NCI-H1092 (cell line): ENCODE data around the gene TMIGD1.
"Not testable (repeated sequence)": the region's sequence is repeated elsewhere in the genome, so short reads cannot be mapped to it uniquely, and the experiment has no call there.

Experiments used
- DNase-seq: peaks from one replicate; lab custom pipeline; 2025; lab: John Stamatoyannopoulos, UW

The TMIGD1 gene

DNA sequence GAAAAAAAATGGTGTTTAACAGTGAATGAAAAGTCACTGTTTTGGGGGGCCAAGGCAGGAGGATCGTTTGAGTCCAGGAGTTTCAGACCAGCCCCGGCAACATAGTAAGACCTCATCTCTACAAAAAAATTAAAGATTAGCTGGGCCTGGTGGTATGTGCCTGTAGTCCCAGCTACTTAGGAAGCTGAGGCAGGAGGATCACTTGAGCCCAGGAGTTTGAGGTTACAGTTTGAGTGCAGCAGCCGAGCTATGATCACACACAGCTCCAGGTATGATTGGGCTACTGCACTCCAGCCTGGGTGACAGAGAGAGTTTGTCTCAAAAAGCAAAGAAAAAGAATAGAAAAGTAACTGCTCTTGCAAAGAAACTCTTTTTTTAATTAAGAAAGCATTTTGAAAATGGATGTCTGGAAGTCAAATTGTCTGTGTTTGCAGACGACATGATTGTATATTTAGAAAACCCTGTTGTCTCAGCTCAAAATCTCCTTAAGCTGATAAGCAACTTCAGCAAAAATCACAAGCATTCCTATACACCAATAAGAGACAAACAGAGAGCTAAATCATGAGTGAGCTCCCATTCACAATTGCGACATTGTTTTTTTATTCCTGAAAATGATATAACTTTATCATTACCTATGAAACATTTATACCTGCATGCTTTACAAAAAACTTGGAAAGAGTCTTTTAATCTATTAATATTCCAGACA is 24.4 kb upstream of the TMIGD1 start:
- no peak for DNase-seq

DNA sequence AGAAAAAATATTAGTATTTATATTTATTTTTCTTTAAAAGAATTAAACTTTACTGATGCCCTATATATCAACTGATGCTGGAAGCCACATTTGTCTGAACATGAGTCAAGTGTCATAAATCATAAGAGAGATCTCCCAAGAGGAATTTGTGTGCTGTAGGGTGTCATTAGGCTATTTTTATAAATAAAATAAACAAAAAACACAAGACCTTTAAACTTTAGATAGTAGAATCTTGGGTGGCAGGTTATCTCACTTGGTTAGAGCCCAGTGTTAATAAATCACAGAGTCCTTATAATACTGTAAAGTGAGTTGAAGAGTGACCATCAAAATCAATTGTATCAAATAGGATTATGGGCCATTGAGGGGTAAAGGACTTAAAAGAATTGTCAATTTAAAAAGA is 23.6 kb upstream of the TMIGD1 start:
- no peak for DNase-seq

DNA sequence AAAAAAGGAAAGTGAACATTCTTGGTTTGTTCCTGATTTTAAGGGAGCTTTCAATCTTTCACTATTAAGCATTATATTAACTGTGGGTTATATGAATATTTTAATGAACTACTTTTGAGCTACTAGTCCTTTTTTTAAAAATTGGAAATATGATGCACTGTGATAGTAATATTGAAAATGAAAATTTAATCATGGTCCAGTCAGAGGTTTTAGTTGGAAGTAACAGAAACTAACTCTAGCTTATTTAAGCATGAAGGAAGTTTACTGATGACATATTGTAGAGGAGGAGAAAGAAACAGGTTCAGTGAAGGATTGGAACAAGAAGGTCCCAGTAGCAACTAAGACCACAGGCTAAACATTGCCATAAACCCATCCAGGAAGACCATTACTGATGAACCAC is 20.8 kb upstream of the TMIGD1 start:
- DNase-seq: no peak

DNA sequence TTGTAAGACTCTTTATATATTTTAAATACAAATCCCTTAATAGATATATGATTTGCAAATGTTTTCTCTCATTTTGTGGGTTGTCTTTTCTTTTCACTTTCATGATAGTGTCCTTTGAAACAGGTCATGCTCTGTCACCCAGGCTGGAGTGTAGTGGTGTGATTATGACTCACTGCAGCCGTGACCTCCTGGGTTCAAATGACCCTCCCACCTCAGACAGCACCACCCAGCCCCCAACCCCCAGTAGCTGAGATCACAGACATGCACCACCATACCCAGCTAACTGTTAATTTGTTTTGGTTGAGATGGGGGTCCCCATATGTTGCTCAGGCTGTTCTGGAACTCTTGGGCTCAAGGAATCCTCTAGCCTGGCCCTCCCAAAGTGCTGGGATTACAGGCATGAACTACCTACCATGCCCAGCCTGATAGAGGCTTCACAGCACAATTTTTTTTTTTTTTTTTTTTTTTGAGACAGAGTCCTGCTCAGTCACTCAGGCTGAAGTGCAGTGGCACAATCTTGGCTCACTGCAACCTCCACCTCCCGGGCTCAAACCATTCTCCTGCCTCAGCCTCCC is 18.5 kb upstream of the TMIGD1 start:
- no peak for DNase-seq

DNA sequence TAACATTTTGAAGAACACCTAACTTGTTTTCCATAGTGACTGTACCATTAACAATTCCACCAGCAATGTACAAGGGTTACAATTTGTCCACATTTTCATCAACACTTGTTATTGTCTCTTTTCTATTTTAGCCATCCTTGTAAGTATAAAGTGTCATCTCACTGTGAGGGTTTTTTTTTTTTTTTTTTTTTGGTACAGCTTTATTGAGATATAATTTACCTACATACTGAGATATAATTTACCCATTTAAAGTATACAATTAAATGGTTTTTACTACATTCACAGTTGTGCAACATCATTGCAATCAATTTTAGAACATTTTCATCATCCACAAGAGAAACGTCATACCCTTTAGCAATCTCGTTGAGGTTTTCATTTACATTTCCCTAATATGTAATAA is 17.9 kb upstream of the TMIGD1 start:
- no peak for DNase-seq

DNA sequence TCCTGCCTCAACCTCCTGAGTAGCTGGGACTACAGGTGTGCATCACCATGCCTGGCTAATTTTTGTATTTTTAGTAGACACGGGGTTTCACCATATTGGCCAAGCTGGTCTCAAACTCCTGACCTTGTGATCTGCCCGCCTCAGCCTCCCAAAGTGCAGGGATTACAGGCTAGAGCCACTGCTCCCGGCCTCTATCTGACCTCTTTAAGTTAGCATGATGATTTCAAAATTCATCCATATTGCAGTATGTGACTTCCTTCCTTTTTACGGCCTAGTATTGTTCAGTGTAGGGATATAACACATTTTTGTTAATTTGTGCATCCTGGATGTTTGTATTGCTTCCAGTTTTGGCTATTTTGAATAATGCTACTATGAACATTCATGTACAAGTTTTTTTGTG is 17.4 kb upstream of the TMIGD1 start:
- DNase-seq: not testable (repeated sequence)

DNA sequence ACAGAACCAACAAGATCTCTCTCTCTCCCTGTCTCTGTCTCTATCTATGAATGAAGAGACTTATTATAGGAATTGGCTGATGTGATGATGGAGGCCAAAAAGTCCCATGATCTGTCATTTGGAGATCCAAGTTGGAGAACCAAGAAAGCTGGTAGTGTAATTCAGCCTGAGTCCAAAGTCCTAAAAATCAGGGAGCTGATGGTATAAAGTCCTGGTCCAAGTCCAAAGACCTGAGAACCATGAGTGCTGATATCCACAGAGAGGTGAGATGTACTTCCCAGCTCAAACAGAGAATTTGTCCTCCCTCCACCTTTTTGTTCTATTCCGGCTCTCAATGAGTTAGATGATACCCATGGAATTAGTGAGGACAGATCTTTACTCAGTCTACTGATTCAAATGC is 15.4 kb upstream of the TMIGD1 start:
- DNase-seq: no peak

DNA sequence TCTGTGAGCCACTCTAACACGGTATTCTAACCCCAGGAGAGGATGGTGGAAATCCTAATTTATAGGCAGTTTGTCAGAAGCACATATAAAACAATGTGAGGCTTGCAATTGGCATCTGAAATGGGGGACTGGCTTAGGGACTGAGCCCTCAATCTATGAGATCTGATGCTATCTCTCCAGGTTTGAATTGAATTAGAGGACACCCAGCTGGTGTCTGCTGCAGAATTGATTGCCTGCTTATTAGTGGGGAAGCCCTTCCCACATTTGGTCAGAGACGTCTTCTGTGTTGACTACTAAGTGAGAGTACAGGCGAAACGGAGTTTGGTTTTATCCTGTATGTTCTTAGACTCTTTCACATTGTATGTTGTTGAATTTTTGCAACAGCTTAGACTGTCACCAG is 13.6 kb upstream of the TMIGD1 start:
- DNase-seq: no peak

DNA sequence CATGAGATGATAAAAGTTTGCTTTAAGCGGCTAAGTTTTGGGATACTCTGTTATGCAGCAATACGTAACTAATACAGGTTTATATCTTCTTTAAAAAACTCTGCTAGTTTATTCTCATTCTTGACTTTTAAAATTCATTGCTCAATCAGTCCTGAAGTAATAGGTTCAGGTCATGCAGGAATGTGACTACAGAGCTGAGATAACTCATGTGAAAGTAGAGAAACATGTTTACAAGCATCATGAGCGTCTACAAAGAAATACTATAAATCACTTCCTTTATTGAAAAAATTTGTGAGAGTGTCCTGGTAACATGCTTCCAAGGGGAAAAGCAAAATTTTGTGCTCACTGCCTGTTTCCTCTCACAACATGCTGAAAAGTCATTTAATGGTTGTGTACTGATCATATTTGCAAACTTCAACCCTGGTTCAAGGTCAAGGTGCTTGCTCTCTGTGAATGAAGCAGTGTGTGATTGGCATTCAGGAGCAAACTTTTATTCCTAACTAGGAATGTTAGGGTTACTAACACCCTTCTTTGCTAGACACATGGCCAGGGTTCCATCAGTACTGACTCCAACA is 12.5 kb upstream of the TMIGD1 start:
- DNase-seq: no peak

DNA sequence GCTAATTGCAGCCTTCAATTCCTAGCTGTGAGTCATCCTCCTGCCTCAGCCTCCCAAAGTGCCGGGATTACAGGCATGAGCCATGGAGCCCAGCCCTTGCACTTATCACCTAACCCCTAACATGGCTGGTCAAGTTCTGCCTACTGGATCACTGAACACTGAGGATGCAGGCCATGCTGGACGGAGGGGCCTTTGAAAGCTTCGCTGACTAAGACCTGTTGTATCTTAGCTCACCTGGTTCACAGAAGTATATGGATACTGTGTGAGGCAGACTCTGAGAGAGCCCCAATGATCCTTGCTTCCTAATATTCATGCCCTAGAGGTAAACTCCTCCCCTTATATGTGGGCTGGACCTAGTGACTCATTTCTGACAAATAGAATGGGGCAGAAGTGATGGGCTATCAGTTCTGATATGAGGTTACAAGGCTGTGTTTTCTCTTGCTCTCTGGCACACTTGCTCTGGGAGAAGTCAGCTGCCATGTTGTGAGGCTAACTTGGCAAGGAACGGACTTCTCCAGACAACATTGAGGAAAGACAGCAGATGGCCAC is 11.7 kb upstream of the TMIGD1 start:
- DNase-seq: no peak

DNA sequence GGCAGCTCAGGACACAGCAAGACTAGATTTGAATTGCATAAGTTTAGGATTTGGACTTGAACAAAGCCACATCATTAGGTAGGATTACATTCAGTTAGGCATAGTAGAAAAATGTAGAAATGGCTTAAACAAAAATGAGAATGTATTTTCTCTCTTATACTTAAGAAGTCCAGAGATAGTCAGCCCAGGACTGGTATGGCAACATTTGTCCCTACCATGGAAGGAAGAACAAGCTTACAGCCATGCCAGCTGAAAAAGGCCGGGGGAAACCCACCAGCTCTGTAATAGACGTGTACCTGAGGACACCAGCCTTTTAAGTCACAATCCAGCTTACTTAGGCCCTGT is 11.2 kb upstream of the TMIGD1 start:
- no peak for DNase-seq

DNA sequence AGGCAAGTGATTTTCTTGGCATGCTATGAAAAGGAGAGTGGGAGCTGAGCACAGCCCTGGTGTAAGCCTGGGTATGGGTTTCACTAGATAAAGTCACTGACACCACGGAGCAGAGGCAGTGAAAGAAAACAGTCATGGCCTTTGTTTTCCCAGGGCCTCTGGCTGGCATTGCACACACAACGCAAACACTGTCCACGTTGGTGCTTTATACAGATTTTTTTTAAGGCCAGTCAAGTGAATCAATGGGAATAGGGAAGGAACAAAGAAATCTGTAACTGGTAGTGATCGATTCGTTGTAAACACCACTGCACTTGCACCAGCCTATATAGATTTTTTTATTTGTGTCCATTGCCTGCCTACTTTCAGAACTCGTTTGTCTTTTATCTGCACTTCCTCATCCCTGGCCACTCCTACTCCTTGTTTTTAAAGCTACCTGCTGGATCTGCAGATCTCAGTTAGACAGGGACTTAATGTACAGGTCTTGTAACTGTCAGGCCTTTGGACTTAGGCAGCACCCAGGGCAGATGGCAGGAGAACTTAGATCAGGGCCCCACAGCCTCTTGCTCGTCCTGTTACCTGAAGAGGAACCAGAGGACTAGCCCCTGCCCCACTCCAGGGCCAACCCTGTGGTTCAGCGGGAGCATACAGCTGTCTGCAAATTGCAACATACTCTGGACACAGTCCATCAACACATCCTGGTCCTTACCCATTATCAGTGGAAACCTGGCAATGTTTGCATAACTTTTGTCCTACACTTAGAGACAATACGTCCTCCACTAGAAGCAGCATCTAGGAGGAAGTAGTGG is 10.6 kb upstream of the TMIGD1 start:
- DNase-seq: peak; percentile 66

DNA sequence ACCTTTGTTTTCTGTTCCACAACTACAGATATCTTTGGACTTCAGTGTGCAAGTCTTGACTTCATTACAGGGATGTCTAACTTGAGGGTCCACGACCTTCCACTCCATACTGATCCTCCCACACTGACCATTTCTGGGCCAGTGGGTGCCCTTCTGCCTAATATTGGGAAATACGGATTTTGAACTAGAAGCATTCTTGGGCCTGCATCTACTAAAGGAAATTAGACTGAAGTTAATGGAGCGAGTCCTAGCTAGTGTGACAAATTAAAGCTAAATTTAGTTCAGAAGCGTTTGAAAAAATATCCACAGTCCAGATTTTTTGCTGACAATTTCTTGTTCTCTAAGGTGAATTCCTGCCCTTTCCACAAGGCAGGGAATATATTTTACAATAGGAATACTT is 9.9 kb upstream of the TMIGD1 start:
- no peak for DNase-seq

DNA sequence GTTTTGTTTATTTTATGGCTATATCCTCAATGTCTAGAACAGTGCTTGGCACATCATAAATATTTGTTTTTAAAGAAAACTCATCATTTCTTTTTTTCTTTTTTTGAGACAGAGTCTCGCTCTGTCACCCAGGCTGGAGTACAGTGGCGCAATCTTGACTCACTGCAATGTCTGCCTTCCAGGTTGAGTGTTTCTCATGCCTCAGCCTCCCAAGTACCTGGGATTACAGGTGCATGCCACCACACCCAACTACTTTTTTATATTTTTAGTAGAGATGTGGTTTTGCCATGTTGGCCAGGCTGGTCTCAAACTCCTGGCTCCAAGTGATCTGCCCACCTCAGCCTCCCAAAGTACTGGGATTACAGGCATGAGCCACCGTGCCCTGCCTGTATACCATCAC is 9.4 kb upstream of the TMIGD1 start:
- not testable (repeated sequence) for DNase-seq

DNA sequence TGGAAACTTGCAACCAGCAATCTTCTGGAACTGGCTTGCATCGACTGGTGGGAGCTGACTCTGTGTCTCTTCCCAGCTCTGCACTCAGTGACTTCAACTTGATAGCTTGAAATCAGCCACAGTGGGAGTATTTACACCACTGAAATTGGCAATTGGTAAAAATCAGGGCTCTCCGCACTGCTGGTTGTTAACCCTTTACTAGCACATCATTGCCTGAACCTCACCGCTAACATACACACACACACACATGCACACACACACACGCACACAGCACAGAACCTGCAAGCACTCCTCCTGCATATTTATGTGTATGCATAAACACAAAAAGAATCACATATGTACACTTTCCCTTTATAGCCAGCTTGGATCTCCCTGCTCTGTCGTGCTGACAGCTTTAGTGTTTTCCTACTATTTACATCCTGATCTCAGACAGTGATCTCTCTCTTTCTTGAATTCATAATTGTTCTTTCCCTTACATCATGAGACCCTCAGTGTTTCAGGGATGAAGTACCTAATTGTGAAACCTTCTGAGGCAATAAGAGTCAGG is 7.9 kb upstream of the TMIGD1 start:
- DNase-seq: no peak

DNA sequence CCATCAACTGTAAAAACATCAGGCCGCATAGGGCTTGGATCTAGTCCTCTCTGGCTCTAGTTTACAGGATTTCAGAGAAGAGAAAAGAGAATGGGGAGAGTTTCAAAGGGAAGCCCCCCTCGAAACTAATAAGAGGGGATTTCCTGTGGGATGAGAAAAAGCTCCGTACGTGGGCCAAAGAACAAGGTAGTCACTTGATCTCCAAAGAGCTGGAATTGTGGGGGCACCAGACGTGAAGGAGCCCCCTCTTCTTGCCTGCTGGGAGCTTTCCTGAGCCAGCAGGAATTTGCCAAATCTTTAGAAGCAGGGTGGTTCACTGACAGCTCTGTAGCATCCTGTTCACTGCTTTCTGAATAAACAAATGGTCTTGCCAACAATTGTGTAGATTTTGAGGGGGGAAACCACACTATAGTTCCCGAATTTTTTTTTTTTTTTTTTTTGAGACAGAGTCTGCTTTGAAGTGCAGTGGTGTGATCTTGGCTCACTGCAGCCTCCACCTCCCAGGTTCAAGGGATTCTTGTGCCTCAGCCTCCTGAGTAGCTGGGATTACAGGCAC is 7.0 kb upstream of the TMIGD1 start:
- DNase-seq: no peak

DNA sequence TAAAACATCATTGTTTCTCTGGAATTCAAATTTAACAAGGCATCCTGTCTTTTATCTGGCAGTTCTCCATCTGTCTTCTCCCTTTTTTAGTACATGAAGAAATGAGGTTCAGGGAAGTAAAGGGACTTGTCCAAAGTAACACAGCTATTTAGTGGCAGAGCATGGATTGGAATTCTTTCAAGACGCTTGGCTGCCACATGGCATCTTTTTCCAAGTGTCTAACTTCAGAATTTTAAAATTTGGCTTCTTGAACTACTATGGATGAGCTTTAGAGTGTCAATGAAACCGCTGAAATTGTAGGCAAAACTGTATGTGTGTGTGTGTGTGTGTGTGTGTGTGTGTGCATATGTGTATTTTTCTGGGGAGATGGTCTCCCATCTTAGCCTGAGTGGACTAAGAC is 5.2 kb upstream of the TMIGD1 start:
- no peak for DNase-seq

DNA sequence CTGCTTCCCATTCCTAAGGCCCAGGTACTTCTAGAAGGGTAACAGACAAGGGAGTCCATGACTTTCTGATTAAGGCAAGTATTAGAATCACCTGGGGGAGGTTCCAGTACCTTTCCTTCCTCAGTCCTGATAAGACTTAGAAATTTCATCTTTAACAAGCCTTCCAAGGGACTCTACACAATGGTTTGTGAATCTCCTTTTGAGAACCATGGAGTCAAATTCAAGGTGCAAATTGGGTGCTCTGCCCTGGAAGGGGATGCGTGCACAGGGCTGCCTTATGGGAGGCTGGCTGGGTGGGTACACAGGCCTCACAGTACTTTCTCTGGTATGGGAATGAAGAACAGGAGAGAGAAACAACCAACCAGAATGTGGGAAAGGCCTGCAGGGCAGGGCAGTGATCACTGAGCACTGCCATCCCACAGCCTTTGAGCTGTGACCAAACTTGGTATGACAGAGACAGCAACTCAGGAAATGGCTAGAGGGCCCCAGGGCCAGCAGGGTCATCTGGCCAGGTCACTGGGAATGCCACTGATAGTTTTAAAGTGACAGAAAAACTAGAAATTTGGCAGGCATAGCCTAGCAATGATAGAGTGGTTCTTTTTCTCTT is 3.6 kb upstream of the TMIGD1 start:
- no peak for DNase-seq

DNA sequence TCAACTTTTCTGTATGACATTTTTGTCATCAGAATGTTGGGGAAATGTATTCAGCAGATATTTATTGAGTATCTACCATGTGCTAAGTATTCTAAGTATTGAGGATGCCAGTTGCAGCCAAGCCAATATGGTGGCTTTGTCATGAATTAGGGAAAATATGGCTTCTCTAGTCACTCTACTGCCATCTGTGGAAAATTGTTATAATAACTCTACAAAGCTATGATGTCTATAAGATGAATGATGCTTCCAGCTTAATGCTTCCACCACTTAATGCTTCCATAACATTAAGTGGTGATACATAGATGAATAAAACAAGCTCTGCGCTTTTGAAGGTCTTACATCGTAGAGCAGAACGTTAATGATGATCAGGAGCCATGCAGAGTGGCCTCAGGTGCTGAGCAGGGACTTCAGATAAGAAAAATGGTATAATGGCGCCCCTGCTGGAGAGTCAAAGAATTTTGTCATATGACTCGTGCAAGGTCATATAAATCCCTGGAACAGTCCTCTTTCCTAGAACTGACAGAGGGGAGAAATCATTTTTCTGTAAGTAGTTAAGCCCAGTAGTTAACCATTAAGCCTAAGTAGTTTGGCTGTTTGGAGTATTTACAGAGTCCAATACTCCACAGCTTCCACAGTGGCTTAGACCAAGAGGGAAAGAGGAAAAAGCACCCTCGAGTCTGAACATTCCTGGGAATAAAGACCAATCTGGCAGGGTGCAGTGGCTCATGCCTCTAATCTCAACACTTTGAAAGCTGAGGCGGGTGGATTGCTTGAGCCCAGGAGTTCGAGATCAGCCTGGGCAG is 2.7 kb upstream of the TMIGD1 start:
- DNase-seq: no peak

DNA sequence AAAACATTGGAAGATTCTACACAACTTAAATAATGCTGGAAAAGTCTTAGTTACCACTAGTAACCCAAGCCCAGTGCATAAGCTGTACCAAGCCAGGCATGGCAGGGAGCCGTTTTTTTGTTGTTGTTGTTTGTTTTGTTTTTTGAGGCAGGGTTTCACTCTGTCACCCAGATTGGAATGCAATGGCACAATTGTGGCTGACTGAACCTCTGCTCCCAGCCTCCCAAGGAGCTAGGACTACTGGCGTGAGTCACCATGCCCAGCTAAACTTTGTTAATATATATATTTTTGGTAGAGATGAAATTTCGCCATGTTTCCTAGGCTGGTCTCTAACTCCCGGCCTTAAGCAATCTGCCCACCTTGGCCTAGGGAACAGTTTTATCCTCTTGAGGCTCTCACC is 564 bp upstream of the TMIGD1 start:
- no peak for DNase-seq

DNA sequence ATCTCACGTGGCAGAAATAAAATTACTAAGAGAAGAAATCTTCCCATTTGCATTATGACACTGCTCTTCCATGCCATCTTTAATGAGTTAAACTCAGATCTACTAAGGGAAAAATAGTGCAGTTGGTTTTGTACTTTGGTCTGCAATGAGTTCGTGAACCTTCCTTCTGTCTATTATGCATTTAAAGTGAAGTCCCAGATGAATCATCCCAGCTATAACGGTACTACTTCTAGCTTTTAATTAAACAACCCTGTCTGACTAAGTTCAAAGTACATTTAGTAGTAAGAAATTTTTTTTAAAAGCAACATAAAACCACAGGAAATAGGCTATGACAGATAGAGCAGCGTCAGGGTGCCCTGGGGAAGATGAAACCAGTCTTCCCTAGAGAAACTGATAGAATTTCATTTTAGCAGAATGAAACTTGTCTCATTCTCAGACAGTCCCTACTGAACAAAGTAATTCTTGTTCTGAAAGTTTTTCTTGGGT is 1.8 kb downstream of the TMIGD1 start:
- no peak for DNase-seq
